Progenitor cell of endocrine pancreas (in vitro differentiated cells): Measurements from ENCODE around the gene KLHL4. TPM values are rescaled to one million over a fixed set of nuclear protein-coding genes. Genes with fewer than 3 reads are reported as not detected.
"Not testable (repeated sequence)": the region's sequence is repeated elsewhere in the genome, so short reads cannot be mapped to it uniquely, and the experiment has no call there.

ENCODE experiments used
- DNase-seq: peaks from one replicate; pipeline ENCODE4 v3.0.0; 2021; ENCODE audit warnings: low spot score; ENCODE audit not compliant: unreplicated experiment
- H3K27ac Mint-ChIP-seq: 2 replicates; pipeline ENCODE4 v1.8.0; 2021; ENCODE audit warnings: mild to moderate bottlenecking, moderate library complexity, mixed read lengths
- H3K27me3 Mint-ChIP-seq: 2 replicates; pipeline ENCODE4 v1.8.0; 2021; ENCODE audit warnings: mixed read lengths
- H3K36me3 Mint-ChIP-seq: 2 replicates; pipeline ENCODE4 v1.8.0; 2022; ENCODE audit warnings: mixed read lengths; ENCODE audit not compliant: insufficient read depth
- H3K4me1 Mint-ChIP-seq: 2 replicates; pipeline ENCODE4 v1.8.0; 2021; ENCODE audit warnings: low read depth, mixed read lengths
- H3K4me3 Mint-ChIP-seq: 2 replicates; pipeline ENCODE4 v1.8.0; 2021; ENCODE audit warnings: low read depth, mild to moderate bottlenecking, moderate library complexity, mixed read lengths
- H3K9me3 Mint-ChIP-seq: 2 replicates; pipeline ENCODE4 v1.8.0; 2021; ENCODE audit warnings: low read depth, mixed read lengths
- long read RNA-seq: library from polyadenylated mRNA; unstranded; transcript quantifications from one replicate; pipeline ENCODE4 v2.0.0, GENCODE V29; 2020
- total RNA-seq: library from RNA; stranded (reverse); gene quantifications from 2 replicates; pipeline ENCODE4 v1.2.1, GENCODE V29; 2021
- TF ChIP-seq, protein P1 (sequence below): fragments of 200-600 bp; sonication (generic); IDR thresholded peaks from one replicate; pipeline ENCODE4 v1.5.0; 2021; ENCODE audit warnings: antibody characterized with exemption, mild to moderate bottlenecking; ENCODE audit not compliant: unreplicated experiment

The KLHL4 gene, protein sequence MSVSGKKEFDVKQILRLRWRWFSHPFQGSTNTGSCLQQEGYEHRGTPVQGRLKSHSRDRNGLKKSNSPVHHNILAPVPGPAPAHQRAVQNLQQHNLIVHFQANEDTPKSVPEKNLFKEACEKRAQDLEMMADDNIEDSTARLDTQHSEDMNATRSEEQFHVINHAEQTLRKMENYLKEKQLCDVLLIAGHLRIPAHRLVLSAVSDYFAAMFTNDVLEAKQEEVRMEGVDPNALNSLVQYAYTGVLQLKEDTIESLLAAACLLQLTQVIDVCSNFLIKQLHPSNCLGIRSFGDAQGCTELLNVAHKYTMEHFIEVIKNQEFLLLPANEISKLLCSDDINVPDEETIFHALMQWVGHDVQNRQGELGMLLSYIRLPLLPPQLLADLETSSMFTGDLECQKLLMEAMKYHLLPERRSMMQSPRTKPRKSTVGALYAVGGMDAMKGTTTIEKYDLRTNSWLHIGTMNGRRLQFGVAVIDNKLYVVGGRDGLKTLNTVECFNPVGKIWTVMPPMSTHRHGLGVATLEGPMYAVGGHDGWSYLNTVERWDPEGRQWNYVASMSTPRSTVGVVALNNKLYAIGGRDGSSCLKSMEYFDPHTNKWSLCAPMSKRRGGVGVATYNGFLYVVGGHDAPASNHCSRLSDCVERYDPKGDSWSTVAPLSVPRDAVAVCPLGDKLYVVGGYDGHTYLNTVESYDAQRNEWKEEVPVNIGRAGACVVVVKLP
- total RNA-seq, result 0.74 and 1.0 TPM in 2 replicates
- long read RNA-seq, full-length matches to known transcripts, result 3 of 4 reads
- long read RNA-seq, partial matches to known transcripts, result 1 of 4 reads
- long read RNA-seq, other reads (novel, unspliced or antisense), result 0 of 4 reads

DNA sequence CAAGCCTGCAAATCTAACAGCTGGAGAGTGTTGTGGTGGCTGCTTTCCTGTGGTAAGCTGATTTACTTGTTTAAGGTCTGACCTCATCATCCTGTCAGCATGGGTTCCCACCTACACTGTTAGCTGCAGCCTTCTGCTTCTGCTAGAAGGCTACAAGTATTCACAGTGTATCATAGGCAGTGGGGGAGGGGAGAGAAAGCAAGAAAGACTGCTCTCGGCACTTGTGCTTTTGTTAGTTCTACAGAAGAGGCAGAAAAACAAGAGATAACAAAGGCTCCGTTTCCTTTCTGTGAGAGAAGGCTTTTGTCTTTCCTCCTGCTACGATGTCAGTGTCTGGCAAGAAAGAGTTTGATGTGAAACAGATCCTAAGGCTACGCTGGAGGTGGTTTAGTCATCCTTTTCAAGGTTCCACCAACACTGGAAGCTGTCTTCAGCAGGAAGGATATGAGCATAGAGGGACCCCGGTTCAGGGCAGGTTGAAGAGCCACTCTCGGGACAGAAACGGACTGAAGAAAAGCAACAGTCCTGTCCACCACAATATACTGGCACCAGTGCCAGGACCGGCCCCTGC is at the start of gene KLHL4:
Gene KLHL4 (plus strand): TSS at position 232 of the 571 bp plus-strand sequence. CDS start 92 bp downstream, at position 324.
- H3K27ac Mint-ChIP-seq, result peak within 1 kb of the TSS; percentile 85
- H3K4me3 Mint-ChIP-seq, result peak within 1 kb of the TSS; percentile 75
- H3K27me3 Mint-ChIP-seq, result peaks cover 4% of the 10 kb centered on the region
- no peaks in the 10 kb centered on the region for H3K9me3 Mint-ChIP-seq
- peaks cover 16% of the 10 kb centered on the region for H3K4me1 Mint-ChIP-seq
- TF ChIP-seq, protein P1, sequence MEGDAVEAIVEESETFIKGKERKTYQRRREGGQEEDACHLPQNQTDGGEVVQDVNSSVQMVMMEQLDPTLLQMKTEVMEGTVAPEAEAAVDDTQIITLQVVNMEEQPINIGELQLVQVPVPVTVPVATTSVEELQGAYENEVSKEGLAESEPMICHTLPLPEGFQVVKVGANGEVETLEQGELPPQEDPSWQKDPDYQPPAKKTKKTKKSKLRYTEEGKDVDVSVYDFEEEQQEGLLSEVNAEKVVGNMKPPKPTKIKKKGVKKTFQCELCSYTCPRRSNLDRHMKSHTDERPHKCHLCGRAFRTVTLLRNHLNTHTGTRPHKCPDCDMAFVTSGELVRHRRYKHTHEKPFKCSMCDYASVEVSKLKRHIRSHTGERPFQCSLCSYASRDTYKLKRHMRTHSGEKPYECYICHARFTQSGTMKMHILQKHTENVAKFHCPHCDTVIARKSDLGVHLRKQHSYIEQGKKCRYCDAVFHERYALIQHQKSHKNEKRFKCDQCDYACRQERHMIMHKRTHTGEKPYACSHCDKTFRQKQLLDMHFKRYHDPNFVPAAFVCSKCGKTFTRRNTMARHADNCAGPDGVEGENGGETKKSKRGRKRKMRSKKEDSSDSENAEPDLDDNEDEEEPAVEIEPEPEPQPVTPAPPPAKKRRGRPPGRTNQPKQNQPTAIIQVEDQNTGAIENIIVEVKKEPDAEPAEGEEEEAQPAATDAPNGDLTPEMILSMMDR, result no peak
- H3K36me3 Mint-ChIP-seq, result no peaks in the 10 kb centered on the region
- DNase-seq, result peak; percentile 18

DNA sequence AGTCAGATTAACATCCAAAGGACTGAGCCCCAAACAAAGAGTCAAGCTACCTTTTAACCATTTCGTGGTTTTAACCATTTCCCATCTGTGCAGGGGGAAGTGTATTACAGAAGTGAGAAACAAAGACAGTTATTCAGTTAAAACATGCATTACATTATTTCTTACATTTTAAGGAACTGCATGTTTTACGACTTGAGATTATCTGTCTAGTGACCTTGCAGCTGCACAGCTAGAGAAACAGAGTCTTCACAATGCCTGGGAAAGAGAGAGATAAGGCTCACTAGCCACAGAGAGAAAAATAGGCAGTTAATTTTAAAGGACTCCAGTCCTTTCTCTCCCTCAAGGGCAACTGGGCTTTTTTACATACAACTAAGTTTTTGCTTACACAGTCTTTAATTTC is 48.7 kb upstream of the KLHL4 start:
- H3K4me1 Mint-ChIP-seq, result peaks cover 8% of the 10 kb centered on the region
- no peaks in the 10 kb centered on the region for H3K27me3 Mint-ChIP-seq
- no peak overlapping the region for H3K27ac Mint-ChIP-seq
- TF ChIP-seq, protein P1, result no peak
- H3K36me3 Mint-ChIP-seq, result peaks cover 3% of the 10 kb centered on the region
- peaks cover 19% of the 10 kb centered on the region for H3K9me3 Mint-ChIP-seq
- no peak overlapping the region for H3K4me3 Mint-ChIP-seq
- DNase-seq, result no peak

DNA sequence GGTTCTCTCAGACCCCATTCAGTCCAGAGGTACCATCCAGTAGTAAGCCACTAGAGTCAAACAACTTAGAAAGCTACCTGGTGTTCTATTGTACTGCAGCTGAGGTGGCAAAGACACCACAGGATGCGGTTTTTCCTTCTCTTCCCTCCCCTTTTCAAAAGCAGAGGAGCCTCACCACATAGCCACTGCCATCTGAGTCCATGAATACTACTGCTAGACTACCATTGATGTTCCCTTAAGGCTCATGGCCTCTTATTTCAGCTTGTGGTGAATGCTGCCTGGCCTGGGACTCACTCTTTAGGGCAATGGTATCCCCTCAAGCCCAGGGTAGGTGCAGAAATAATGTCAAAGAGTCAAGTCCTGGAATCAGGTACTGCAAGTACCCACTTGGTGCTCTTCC is 41.8 kb upstream of the KLHL4 start:
- TF ChIP-seq, protein P1, result no peak
- Mint-ChIP-seq H3K4me3 (no peak overlapping the region), H3K9me3 (peaks cover 8% of the 10 kb centered on the region), H3K27me3 (no peaks in the 10 kb centered on the region), H3K27ac (no peak overlapping the region), H3K4me1 (no peaks in the 10 kb centered on the region), H3K36me3 (no peaks in the 10 kb centered on the region)
- no peak for DNase-seq

DNA sequence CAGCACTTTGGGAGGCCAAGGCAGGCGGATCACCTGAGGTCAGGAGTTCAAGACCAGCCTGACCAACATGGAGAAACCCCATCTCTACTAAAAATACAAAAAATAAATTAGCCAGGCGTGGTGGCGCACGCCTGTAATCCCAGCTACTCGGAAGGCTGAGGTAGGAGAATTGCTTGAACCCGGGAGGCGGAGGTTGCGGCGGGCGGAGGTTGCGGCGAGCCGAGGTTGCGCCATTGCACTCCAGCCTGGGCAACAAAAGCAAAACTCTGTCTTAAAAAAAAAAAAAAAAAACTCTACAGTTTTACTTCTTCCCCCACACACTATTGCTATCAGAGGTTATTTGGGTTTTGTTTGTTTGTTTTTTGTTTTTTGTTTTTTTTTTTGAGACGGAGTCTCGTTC is 38.9 kb upstream of the KLHL4 start:
- H3K4me3 Mint-ChIP-seq, H3K9me3 Mint-ChIP-seq, DNase-seq, H3K27me3 Mint-ChIP-seq, H3K27ac Mint-ChIP-seq, H3K36me3 Mint-ChIP-seq, H3K4me1 Mint-ChIP-seq: not testable (repeated sequence)

DNA sequence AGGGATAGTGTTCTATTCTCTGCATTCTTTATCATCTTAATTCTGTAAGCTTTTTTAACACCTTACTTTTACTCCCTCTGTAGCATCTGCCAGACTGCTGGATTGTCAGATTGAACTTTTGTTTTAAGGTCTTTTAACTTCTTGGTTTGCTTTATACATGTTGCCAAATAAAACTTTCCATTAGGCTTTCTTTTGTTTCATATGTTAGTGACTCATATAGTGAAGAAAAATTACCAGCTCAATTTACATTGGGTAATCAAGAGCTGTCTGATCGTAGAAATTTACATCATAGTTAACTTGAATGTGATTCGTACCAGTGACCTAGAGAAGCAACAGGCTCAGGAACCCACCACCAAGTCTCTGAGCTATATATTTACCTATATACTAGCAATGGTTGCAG is 28.5 kb upstream of the KLHL4 start:
- Mint-ChIP-seq H3K27ac (no peak overlapping the region), H3K36me3 (no peaks in the 10 kb centered on the region), H3K9me3 (no peaks in the 10 kb centered on the region), H3K27me3 (no peaks in the 10 kb centered on the region), H3K4me1 (no peaks in the 10 kb centered on the region), H3K4me3 (no peak overlapping the region)
- TF ChIP-seq, protein P1, result no peak
- no peak for DNase-seq
